Measurements from ENCODE around the gene FRMPD2.

GRCh38 chr10:48216744-48217143 lies 57.8 kb downstream of the FRMPD2 start:
- no peak for TF ChIP-seq CTCF (IDR thresholded peaks at IDR 0.05; ENCODE audit: low read length)
- no peak for TF ChIP-seq EZH2 (IDR thresholded peaks at IDR 0.05; ENCODE audit: borderline replicate concordance, low read length)
